Brain microvascular endothelial cell (primary cell): Measurements from ENCODE around the gene MED20.

ENCODE experiments used
- DNase-seq: peaks from one replicate; pipeline ENCODE4 v3.0.0-alpha.2; 2020
- H3K27ac ChIP-seq: fragments of 250-450 bp; sonication (Bioruptor Pico); 2 replicates; pipeline ENCODE4 v1.5.1; 2020; ENCODE audit warnings: mild to moderate bottlenecking, moderate library complexity
- H3K27me3 ChIP-seq: fragments of 250-450 bp; sonication (Bioruptor Pico); replicated peaks from 2 replicates; pipeline ENCODE4 v1.5.1; 2020; ENCODE audit warnings: mild to moderate bottlenecking
- H3K36me3 ChIP-seq: fragments of 250-450 bp; sonication (Bioruptor Pico); replicated peaks from 2 replicates; pipeline ENCODE4 v1.5.1; 2020; ENCODE audit warnings: mild to moderate bottlenecking
- H3K4me3 ChIP-seq: 2 replicates; pipeline ENCODE4 v1.5.1; 2011; ENCODE audit warnings: low read depth, mild to moderate bottlenecking, control low read depth, low read length, moderate library complexity
- in situ Hi-C: cut with HindIII; loops from 2 replicates; pipeline ENCODE4 v1.10.0; 2017; ENCODE audit warnings: low sequenced_read_pairs, low pct_ligation_motif_present
- TF ChIP-seq, protein P1 (sequence below): IDR thresholded peaks from 2 replicates; pipeline ENCODE4 v1.5.1; 2011; ENCODE audit warnings: low read depth, mild to moderate bottlenecking, moderate library complexity, low read length, control low read depth, inconsistent platforms; ENCODE audit errors: missing control alignments

MED20 gene

DNA sequence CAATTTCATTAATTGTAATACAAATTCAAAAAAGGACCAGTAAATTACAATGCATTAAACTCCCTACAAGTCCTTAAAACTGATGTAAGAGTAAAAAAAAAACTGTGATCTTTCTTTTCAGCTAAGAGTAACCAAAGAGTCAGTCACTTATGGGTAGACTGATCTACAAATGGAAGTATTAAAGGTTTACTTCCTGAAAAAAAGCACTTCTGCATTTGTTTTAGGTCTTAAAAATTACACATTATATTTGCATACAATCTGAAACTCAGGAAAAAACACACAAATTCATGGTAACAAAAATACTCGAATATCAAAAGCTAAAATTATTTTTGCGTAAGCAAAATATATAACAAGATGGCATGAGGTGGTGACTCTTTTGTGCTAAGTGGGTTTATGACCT, 49.2 kb downstream of the MED20 start:
- H3K27ac ChIP-seq = no peak overlapping the region
- in situ Hi-C loops = no loop called here
- H3K36me3 ChIP-seq = no peaks in the 10 kb centered on the region
- no peak overlapping the region for H3K4me3 ChIP-seq
- H3K27me3 ChIP-seq = no peaks in the 10 kb centered on the region
- TF ChIP-seq, protein P1, sequence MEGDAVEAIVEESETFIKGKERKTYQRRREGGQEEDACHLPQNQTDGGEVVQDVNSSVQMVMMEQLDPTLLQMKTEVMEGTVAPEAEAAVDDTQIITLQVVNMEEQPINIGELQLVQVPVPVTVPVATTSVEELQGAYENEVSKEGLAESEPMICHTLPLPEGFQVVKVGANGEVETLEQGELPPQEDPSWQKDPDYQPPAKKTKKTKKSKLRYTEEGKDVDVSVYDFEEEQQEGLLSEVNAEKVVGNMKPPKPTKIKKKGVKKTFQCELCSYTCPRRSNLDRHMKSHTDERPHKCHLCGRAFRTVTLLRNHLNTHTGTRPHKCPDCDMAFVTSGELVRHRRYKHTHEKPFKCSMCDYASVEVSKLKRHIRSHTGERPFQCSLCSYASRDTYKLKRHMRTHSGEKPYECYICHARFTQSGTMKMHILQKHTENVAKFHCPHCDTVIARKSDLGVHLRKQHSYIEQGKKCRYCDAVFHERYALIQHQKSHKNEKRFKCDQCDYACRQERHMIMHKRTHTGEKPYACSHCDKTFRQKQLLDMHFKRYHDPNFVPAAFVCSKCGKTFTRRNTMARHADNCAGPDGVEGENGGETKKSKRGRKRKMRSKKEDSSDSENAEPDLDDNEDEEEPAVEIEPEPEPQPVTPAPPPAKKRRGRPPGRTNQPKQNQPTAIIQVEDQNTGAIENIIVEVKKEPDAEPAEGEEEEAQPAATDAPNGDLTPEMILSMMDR = no peak
- no peak for DNase-seq

DNA sequence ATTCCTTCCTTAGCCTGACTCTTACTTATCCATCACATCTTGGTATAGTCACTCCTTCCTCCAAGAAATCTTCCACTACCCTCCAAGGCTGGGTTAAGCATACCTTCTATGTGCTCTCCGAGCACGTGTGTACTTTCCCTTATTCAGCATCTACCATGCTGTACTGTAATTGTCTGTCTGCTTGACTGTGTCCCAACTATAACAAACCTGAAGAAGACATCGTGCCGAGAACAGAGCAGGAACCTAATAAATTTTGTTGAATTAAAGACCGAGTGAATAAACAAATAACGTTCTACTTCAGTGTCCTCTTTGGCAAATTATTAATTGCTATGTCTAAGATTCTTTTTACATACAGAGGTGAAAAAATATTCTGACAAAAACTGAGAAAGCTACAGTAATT, 61.6 kb downstream of the MED20 start:
- in situ Hi-C loops = no loop called here
- TF ChIP-seq, protein P1 = no peak
- H3K36me3 ChIP-seq = no peaks in the 10 kb centered on the region
- H3K4me3 ChIP-seq = no peak overlapping the region
- H3K27ac ChIP-seq = no peak overlapping the region
- DNase-seq = no peak
- H3K27me3 ChIP-seq = no peaks in the 10 kb centered on the region

DNA sequence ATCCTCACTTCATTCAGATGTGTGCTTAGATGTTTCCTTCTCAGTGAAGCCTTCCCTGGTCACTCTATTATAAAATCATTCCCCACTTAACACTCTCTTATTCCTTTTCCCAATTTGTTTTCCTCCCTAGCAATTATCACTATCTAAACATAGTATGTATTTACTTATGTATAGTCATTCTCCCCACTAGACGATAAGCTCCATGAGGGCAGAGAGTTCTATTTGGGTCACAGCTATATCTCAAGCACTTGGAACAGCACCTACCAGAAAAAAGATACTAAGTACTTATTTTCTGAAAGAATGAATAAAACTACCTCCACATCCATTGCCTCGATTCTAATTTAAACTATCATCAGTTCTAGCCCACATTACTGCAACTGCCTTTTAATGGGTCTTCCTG, 62.2 kb downstream of the MED20 start:
- no peaks in the 10 kb centered on the region for H3K36me3 ChIP-seq
- TF ChIP-seq, protein P1 = no peak
- DNase-seq = no peak
- H3K27ac ChIP-seq = no peak overlapping the region
- H3K4me3 ChIP-seq = no peak overlapping the region
- in situ Hi-C loops = no loop called here
- H3K27me3 ChIP-seq = no peaks in the 10 kb centered on the region
